HEK293 (cell line): ENCODE measurements around the gene NRROS.

ENCODE experiments used
- CTCF ChIA-PET: fragments of 350-600 bp; formaldehyde crosslinking; extraction: SDS; loops from one replicate; lab custom pipeline; 2021; ENCODE audit warnings: antibody characterized with exemption; lab: Yijun Ruan, JAX
- POLR2A ChIA-PET: fragments of 300-600 bp; formaldehyde crosslinking; extraction: SDS; loops from one replicate; lab custom pipeline; 2020; ENCODE audit warnings: antibody characterized with exemption, inconsistent platforms; lab: Yijun Ruan, JAX
- H3K27ac ChIP-seq: fragments of 200-500 bp; sonication (Bioruptor generic); 2 replicates; pipeline ENCODE4 v1.5.1; 2014; ENCODE audit warnings: low read depth, low read length, control low read depth, inconsistent platforms; ENCODE audit errors: extremely low read depth
- H3K36me3 ChIP-seq, 2 experiments: fragments of 200-500 bp in 1 of 2; sonication (Bioruptor generic) in 1 of 2; 1 replicate in 1 of 2; 2 replicates in 1 of 2; pipeline ENCODE4 v1.5.1; 2014 to 2017; ENCODE audit warnings: inconsistent platforms in 2 of 2, low read length in 2 of 2; ENCODE audit not compliant: control insufficient read depth in 2 of 2, insufficient read depth in 1 of 2
- H3K4me1 ChIP-seq: fragments of 200-500 bp; sonication (Bioruptor generic); 2 replicates; pipeline ENCODE4 v1.5.1; 2014; ENCODE audit warnings: mild to moderate bottlenecking, low read length, inconsistent platforms; ENCODE audit not compliant: control insufficient read depth, insufficient read depth
- H3K4me3 ChIP-seq: 2 replicates; pipeline ENCODE4 v1.5.1; 2011; ENCODE audit warnings: low read depth, mild to moderate bottlenecking, control low read depth, low read length, moderate library complexity
- H3K9me3 ChIP-seq: fragments of 200-500 bp; sonication (Bioruptor generic); 2 replicates; pipeline ENCODE4 v1.5.1; 2014; ENCODE audit warnings: low read depth, low read length, inconsistent platforms; ENCODE audit not compliant: control insufficient read depth, insufficient read depth
- PATZ1 ChIP-seq: fragments of 450-650 bp; formaldehyde crosslinking; IDR thresholded peaks from 2 replicates; pipeline ENCODE4 v1.5.1; 2016; ENCODE audit warnings: missing biosample characterization, missing genetic modification characterization
- PRDM10 ChIP-seq: fragments of 450-650 bp; formaldehyde crosslinking; IDR thresholded peaks from 2 replicates; pipeline ENCODE4 v1.5.1; 2016; ENCODE audit warnings: missing biosample characterization, missing genetic modification characterization
- SETDB1 ChIP-seq: IDR thresholded peaks from one replicate; pipeline ENCODE4 v1.6.1; 2017; ENCODE audit warnings: mild to moderate bottlenecking, low read length, moderate library complexity, mixed read lengths; ENCODE audit not compliant: insufficient read length
- ZBTB26 ChIP-seq: fragments of 450-650 bp; formaldehyde crosslinking; optimal IDR thresholded peaks from 2 replicates; pipeline ENCODE3; 2016; ENCODE audit warnings: missing biosample characterization, mild to moderate bottlenecking, missing genetic modification characterization
- ZBTB8A ChIP-seq: fragments of 450-650 bp; formaldehyde crosslinking; IDR thresholded peaks from 2 replicates; pipeline ENCODE4 v1.5.1; 2016; ENCODE audit warnings: missing biosample characterization, missing genetic modification characterization
- ZFP69B ChIP-seq: fragments of 450-650 bp; formaldehyde crosslinking; IDR thresholded peaks from 2 replicates; pipeline ENCODE4 v1.5.1; 2016; ENCODE audit warnings: missing biosample characterization, missing genetic modification characterization
- ZNF184 ChIP-seq: fragments of 450-650 bp; IDR thresholded peaks from 2 replicates; pipeline ENCODE4 v1.5.1; 2018; ENCODE audit warnings: missing biosample characterization, mild to moderate bottlenecking, missing genetic modification characterization
- ZNF214 ChIP-seq: fragments of 450-650 bp; formaldehyde crosslinking; IDR thresholded peaks from 2 replicates; pipeline ENCODE4 v1.5.1; 2017; ENCODE audit warnings: missing biosample characterization, mild to moderate bottlenecking, missing genetic modification characterization, borderline replicate concordance
- ZNF239 ChIP-seq: fragments of 450-650 bp; formaldehyde crosslinking; IDR thresholded peaks from 2 replicates; pipeline ENCODE4 v1.5.1; 2016; ENCODE audit warnings: missing biosample characterization, missing genetic modification characterization
- ZNF362 ChIP-seq: fragments of 450-650 bp; formaldehyde crosslinking; IDR thresholded peaks from 2 replicates; pipeline ENCODE4 v1.5.1; 2016; ENCODE audit warnings: missing biosample characterization, missing genetic modification characterization
- ZNF391 ChIP-seq: fragments of 450-650 bp; formaldehyde crosslinking; IDR thresholded peaks from 2 replicates; pipeline ENCODE4 v1.5.1; 2016; ENCODE audit warnings: low read depth, missing biosample characterization, missing genetic modification characterization, borderline replicate concordance
- ZNF394 ChIP-seq: fragments of 450-650 bp; formaldehyde crosslinking; IDR thresholded peaks from 2 replicates; pipeline ENCODE4 v1.5.1; 2016; ENCODE audit warnings: missing biosample characterization, missing genetic modification characterization, mild to moderate bottlenecking, moderate library complexity, borderline replicate concordance
- ZNF530 ChIP-seq: fragments of 450-650 bp; formaldehyde crosslinking; IDR thresholded peaks from 2 replicates; pipeline ENCODE4 v1.5.1; 2016; ENCODE audit warnings: low read depth, missing biosample characterization, missing genetic modification characterization
- ZNF544 ChIP-seq: fragments of 450-650 bp; formaldehyde crosslinking; IDR thresholded peaks from 2 replicates; pipeline ENCODE4 v1.5.0; 2017; ENCODE audit warnings: missing biosample characterization, missing genetic modification characterization
- ZNF555 ChIP-seq: fragments of 450-650 bp; formaldehyde crosslinking; conservative IDR thresholded peaks from 2 replicates; pipeline ENCODE4 v1.5.1; 2017; ENCODE audit warnings: missing biosample characterization, mild to moderate bottlenecking, missing genetic modification characterization, inconsistent platforms
- ZNF561 ChIP-seq: fragments of 450-650 bp; IDR thresholded peaks from 2 replicates; pipeline ENCODE4 v1.5.1; 2018; ENCODE audit warnings: missing biosample characterization, missing genetic modification characterization, borderline replicate concordance
- ZNF585B ChIP-seq: fragments of 450-650 bp; formaldehyde crosslinking; IDR thresholded peaks from 2 replicates; pipeline ENCODE4 v1.5.1; 2016; ENCODE audit warnings: missing biosample characterization, missing genetic modification characterization
- ZNF677 ChIP-seq: fragments of 450-650 bp; IDR thresholded peaks from 2 replicates; pipeline ENCODE4 v1.5.0; 2018; ENCODE audit warnings: missing biosample characterization, mild to moderate bottlenecking, missing genetic modification characterization, moderate library complexity
- ZNF777 ChIP-seq: fragments of 450-650 bp; formaldehyde crosslinking; IDR thresholded peaks from 2 replicates; pipeline ENCODE4 v1.5.1; 2017; ENCODE audit warnings: missing biosample characterization, missing genetic modification characterization, borderline replicate concordance
- ZNF837 ChIP-seq: fragments of 450-650 bp; formaldehyde crosslinking; IDR thresholded peaks from 2 replicates; pipeline ENCODE4 v1.5.1; 2016; ENCODE audit warnings: missing biosample characterization, missing genetic modification characterization
- ZSCAN23 ChIP-seq: fragments of 450-650 bp; formaldehyde crosslinking; IDR thresholded peaks from 2 replicates; pipeline ENCODE4 v1.5.1; 2016; ENCODE audit warnings: missing biosample characterization, missing genetic modification characterization
- TF ChIP-seq, protein P1 (sequence below): fragments of 450-650 bp; formaldehyde crosslinking; IDR thresholded peaks from 2 replicates; pipeline ENCODE4 v1.5.1; 2017; ENCODE audit warnings: missing biosample characterization, mild to moderate bottlenecking, missing genetic modification characterization, moderate library complexity

Gene NRROS

DNA sequence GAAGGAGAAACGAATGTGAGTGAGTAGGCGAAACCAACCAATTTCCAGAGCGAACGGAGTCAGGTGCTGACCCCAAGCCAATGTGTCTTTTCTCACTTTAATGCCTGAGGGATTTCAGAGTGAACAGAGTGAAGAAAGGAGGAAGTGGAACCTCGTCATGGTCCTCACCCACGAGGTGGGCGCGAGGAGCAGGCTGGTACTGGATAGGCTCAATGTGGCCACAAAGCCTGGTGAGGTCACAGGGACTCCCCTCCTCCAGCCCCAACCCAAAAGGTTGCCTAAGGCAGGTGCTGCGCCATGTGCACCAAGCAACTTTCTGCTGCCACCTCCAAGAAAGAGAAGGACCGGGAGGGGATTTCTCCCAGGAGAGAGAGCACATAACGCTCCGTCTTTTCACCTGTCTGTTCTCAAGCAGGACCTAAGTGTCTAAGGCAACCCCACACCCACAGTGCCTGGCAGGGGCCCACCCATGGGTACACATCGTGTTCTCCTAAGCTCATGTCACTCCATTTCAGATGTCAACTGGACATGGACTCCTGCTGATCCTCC is 3.8 kb downstream of the NRROS start (continued):
- TF ChIP-seq ZNF391 (tag by site-specific recombination) (no peak), ZBTB26 (tag by site-specific recombination) (no peak), ZNF530 (tag by site-specific recombination) (no peak), ZNF394 (tag by site-specific recombination) (no peak), PRDM10 (no peak), SETDB1 (no peak)
- TF ChIP-seq, protein P1, sequence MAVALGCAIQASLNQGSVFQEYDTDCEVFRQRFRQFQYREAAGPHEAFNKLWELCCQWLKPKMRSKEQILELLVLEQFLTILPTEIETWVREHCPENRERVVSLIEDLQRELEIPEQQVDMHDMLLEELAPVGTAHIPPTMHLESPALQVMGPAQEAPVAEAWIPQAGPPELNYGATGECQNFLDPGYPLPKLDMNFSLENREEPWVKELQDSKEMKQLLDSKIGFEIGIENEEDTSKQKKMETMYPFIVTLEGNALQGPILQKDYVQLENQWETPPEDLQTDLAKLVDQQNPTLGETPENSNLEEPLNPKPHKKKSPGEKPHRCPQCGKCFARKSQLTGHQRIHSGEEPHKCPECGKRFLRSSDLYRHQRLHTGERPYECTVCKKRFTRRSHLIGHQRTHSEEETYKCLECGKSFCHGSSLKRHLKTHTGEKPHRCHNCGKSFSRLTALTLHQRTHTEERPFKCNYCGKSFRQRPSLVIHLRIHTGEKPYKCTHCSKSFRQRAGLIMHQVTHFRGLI, result no peak

DNA sequence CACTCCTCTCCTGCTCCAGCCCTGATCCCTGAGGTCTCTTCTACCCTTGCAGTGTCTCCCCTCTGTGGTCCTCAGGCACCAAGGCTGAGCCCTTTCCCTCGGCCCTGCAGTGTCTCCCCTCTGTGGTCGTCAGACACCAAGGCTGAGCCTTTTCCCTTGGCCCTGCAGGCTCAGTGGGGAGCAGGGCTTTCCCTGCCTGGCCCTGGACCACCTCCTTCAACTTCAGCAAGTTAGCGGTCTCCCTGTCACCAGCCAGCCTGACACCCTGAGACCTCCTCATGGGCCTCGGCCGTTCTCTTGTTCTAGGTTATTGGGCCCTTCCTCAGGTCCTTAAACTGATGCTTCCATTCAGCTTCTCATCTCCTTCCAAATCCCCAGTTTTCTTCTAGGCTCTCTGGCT is 4.3 kb downstream of the NRROS start:
- no peak overlapping the region for H3K27ac ChIP-seq
- H3K36me3 ChIP-seq, result no peaks in the 10 kb centered on the region
- H3K4me1 ChIP-seq, result no peaks in the 10 kb centered on the region
- H3K9me3 ChIP-seq, result no peaks in the 10 kb centered on the region
- TF ChIP-seq ZSCAN23 (tag by site-specific recombination), result no peak
- no peak overlapping the region for H3K4me3 ChIP-seq
- ChIA-PET POLR2A (no interaction called here), CTCF (no interaction called here)

- CTCF ChIA-PET, result no interaction called here
These were observed 5.6 kb downstream of the NRROS start for GRCh38 chr3:196645096-196645495.

GRCh38 chr3:196645897-196646665 is 6.6 kb downstream of the NRROS start:
- CTCF ChIA-PET, result no interaction called here
- no peak for TF ChIP-seq ZNF585B (tag by site-specific recombination)
- no peak for TF ChIP-seq ZNF184
- TF ChIP-seq ZNF239 (tag by site-specific recombination), result no peak
- no peak for TF ChIP-seq ZNF677
- TF ChIP-seq ZNF362 (tag by site-specific recombination), result no peak
- TF ChIP-seq PATZ1 (tag by site-specific recombination), result no peak
- TF ChIP-seq ZNF777, result no peak
- TF ChIP-seq ZNF555, result no peak
- TF ChIP-seq ZNF544 (tag by site-specific recombination), result no peak
- no peak for TF ChIP-seq ZNF837 (tag by site-specific recombination)

More at GRCh38 chr3:196645096-196645495, 5.6 kb downstream of the NRROS start:
- H3K4me3 ChIP-seq, result no peak overlapping the region
- H3K36me3 ChIP-seq, result no peaks in the 10 kb centered on the region
- TF ChIP-seq ZNF561 (tag by site-specific recombination) (no peak), ZFP69B (no peak), ZNF239 (tag by site-specific recombination) (no peak), ZBTB8A (tag by site-specific recombination) (no peak), ZNF214 (no peak)
- TF ChIP-seq, all 188 proteins: peak for 0
- POLR2A ChIA-PET, result no interaction called here
- H3K27ac ChIP-seq, result no peak overlapping the region
- H3K4me1 ChIP-seq, result no peaks in the 10 kb centered on the region
- H3K9me3 ChIP-seq, result no peaks in the 10 kb centered on the region

More at GRCh38 chr3:196645897-196646665, 6.6 kb downstream of the NRROS start:
- POLR2A ChIA-PET, result no interaction called here
- Histone ChIP-seq H3K9me3 (no peaks in the 10 kb centered on the region), H3K27ac (no peak overlapping the region), H3K36me3 (no peaks in the 10 kb centered on the region), H3K4me3 (no peak overlapping the region), H3K4me1 (no peaks in the 10 kb centered on the region)
